HCEC 1CT (cell line): ENCODE measurements around the gene TMEM129.
"Not testable (repeated sequence)": the region's sequence is repeated elsewhere in the genome, so short reads cannot be mapped to it uniquely, and the experiment has no call there.

Experiments used
- DNase-seq: peaks from one replicate; pipeline ENCODE4 v3.0.0-alpha.2; 2017

The TMEM129 gene

GRCh38 chr4:1690698-1691097, 30.4 kb downstream of the TMEM129 start:
- no peak for DNase-seq

GRCh38 chr4:1686440-1687036, 34.6 kb downstream of the TMEM129 start:
- DNase-seq = no peak

- DNase-seq = no peak
Observed at GRCh38 chr4:1685235-1686150, 35.6 kb downstream of the TMEM129 start.

GRCh38 chr4:1684506-1685234, 36.5 kb downstream of the TMEM129 start:
- no peak for DNase-seq

GRCh38 chr4:1683736-1684505, 37.2 kb downstream of the TMEM129 start, which contains the start of gene FAM53A:
Gene FAM53A (minus strand): TSS chr4:1684313. CDS start chr4:1668741, 15,572 bp downstream.
- DNase-seq = peak; percentile 71

- peak; percentile 68 for DNase-seq
Observed at GRCh38 chr4:1683261-1683735, 37.8 kb downstream of the TMEM129 start.

GRCh38 chr4:1682860-1683259, 38.3 kb downstream of the TMEM129 start:
- no peak for DNase-seq

GRCh38 chr4:1678244-1678643, 42.9 kb downstream of the TMEM129 start:
- no peak for DNase-seq

- DNase-seq = no peak
Observed at GRCh38 chr4:1676605-1677525, 44.3 kb downstream of the TMEM129 start.

- no peak for DNase-seq
Observed at GRCh38 chr4:1675802-1676137, 45.4 kb downstream of the TMEM129 start.

- no peak for DNase-seq
Observed at GRCh38 chr4:1675136-1675801, 45.9 kb downstream of the TMEM129 start.

- no peak for DNase-seq
Observed at GRCh38 chr4:1674682-1675081, 46.4 kb downstream of the TMEM129 start.

GRCh38 chr4:1673671-1674070, 47.5 kb downstream of the TMEM129 start:
- no peak for DNase-seq

- not testable (repeated sequence) for DNase-seq
Observed at GRCh38 chr4:1671011-1671410, 50.1 kb downstream of the TMEM129 start.

- DNase-seq = no peak
Observed at GRCh38 chr4:1670279-1670678, 50.8 kb downstream of the TMEM129 start.

GRCh38 chr4:1669850-1670249, 51.3 kb downstream of the TMEM129 start:
- no peak for DNase-seq

GRCh38 chr4:1669270-1669669, 51.9 kb downstream of the TMEM129 start:
- no peak for DNase-seq

- DNase-seq = no peak
Observed at GRCh38 chr4:1668488-1668840, 52.7 kb downstream of the TMEM129 start.

GRCh38 chr4:1667273-1667672, 53.9 kb downstream of the TMEM129 start:
- no peak for DNase-seq

- no peak for DNase-seq
Observed at GRCh38 chr4:1666391-1666790, 54.7 kb downstream of the TMEM129 start.
